NCI-H446 (cell line): Measurements from ENCODE around the gene GIMAP1.
"Not testable (repeated sequence)": the region's sequence is repeated elsewhere in the genome, so short reads cannot be mapped to it uniquely, and the experiment has no call there.

ENCODE experiments used
- DNase-seq, 2 experiments: peaks; one replicate each; lab custom pipeline; 2025; lab: John Stamatoyannopoulos, UW

Gene GIMAP1

GRCh38 chr7:150716368-150716767, at the start of gene GIMAP1:
TSS of gene GIMAP1 (plus strand) at chr7:150716613. CDS start at chr7:150719048, 2,435 bp downstream.
- DNase-seq, result no peak

GRCh38 chr7:150668472-150668911, 47.9 kb upstream of the GIMAP1 start:
- DNase-seq, result no peak

GRCh38 chr7:150668977-150669376, 47.4 kb upstream of the GIMAP1 start:
- DNase-seq, result no peak

GRCh38 chr7:150671798-150672585, 44.4 kb upstream of the GIMAP1 start:
- DNase-seq, result not testable (repeated sequence)

- DNase-seq, result no peak
These were observed 40.7 kb upstream of the GIMAP1 start for GRCh38 chr7:150675714-150676113.

- DNase-seq, result not testable (repeated sequence)
These were observed 40.1 kb upstream of the GIMAP1 start for GRCh38 chr7:150676276-150676675.

- not testable (repeated sequence) for DNase-seq
These were observed 39.6 kb upstream of the GIMAP1 start for GRCh38 chr7:150676854-150677253.

GRCh38 chr7:150678601-150679000, 37.8 kb upstream of the GIMAP1 start:
- DNase-seq, result not testable (repeated sequence)

- not testable (repeated sequence) for DNase-seq
These were observed 36.0 kb upstream of the GIMAP1 start for GRCh38 chr7:150680364-150680763.

- DNase-seq, result no peak
These were observed 31.0 kb upstream of the GIMAP1 start, which contains the start of gene GIMAP2 for GRCh38 chr7:150685219-150686029. TSS of gene GIMAP2 (plus strand) at chr7:150685706. CDS start at chr7:150687060, 1,354 bp downstream.

GRCh38 chr7:150686030-150686631, 30.3 kb upstream of the GIMAP1 start:
- DNase-seq, result no peak

- DNase-seq, result no peak
These were observed 27.8 kb upstream of the GIMAP1 start for GRCh38 chr7:150688630-150689029.

- no peak for DNase-seq
These were observed 20.8 kb upstream of the GIMAP1 start for GRCh38 chr7:150695654-150696053.

GRCh38 chr7:150703209-150703608, 13.2 kb upstream of the GIMAP1 start:
- no peak for DNase-seq

GRCh38 chr7:150715293-150715692, 1.1 kb upstream of the GIMAP1 start:
- no peak for DNase-seq

GRCh38 chr7:150715738-150716137, 675 bp upstream of the GIMAP1 start:
- no peak for DNase-seq

GRCh38 chr7:150716939-150717338, 526 bp downstream of the GIMAP1 start:
- no peak for DNase-seq

- DNase-seq, result no peak
These were observed 1.5 kb downstream of the GIMAP1 start for GRCh38 chr7:150717814-150718420.

GRCh38 chr7:150719436-150719835, 3.0 kb downstream of the GIMAP1 start:
- DNase-seq, result no peak

- no peak for DNase-seq
These were observed 3.8 kb downstream of the GIMAP1 start for GRCh38 chr7:150719960-150720891.

GRCh38 chr7:150721970-150722373, 5.6 kb downstream of the GIMAP1 start:
- no peak for DNase-seq
